K562 (cell line): ENCODE measurements around the gene RAI14. TPM values are rescaled to one million over a fixed set of nuclear protein-coding genes. Genes with fewer than 3 reads are reported as not detected.

Experiments
- ATAC-seq: fragments of 200-7000 bp; cut with Tn5 transposase; 3 replicates; pipeline ENCODE4 v1.9.1; 2020; ENCODE audit warnings: moderate library complexity
- BruUV-seq: library from RNA; stranded (reverse); fragments of 400-500 nt; replicated peaks from 2 replicates; lab custom pipeline; 2021; lab: Mats Ljungman, UMichigan
- CTCF ChIA-PET: fragments of 300-600 bp; formaldehyde crosslinking; extraction: SDS; loops from one replicate; lab custom pipeline; 2021; ENCODE audit warnings: low intra/inter-chr PET ratio; lab: Yijun Ruan, JAX
- POLR2A ChIA-PET: fragments of 300-600, 350-650 bp; sonication (Branson Sonifier 250); formaldehyde crosslinking; extraction: SDS; loops from one replicate; lab custom pipeline; 2021; ENCODE audit warnings: antibody characterized with exemption, inconsistent platforms; lab: Yijun Ruan, JAX
- DNase-seq, 4 experiments: peaks; one replicate each; pipeline versions ENCODE4 v3.0.0 to v3.0.0-alpha.2; 2011 to 2018; ENCODE audit warnings: low spot score in 3 of 4, mixed read lengths in 3 of 4; ENCODE audit errors: extremely low read depth in 1 of 4
- FAIRE-seq: peaks from 2 replicates; lab custom pipeline; 2011; peaks lifted over from hg19 to GRCh38; lab: Jason Lieb, UNC
- H2AFZ ChIP-seq: 2 replicates; pipeline ENCODE4 v1.6.0; 2011; ENCODE audit warnings: low read depth, low read length, control low read depth, inconsistent platforms
- H3K27ac ChIP-seq: fragments of 200-600 bp; 3 replicates; pipeline ENCODE4 v1.8.0; 2011; ENCODE audit warnings: low read depth, mild to moderate bottlenecking, control low read depth, inconsistent platforms, low read length, moderate library complexity, mixed read lengths; ENCODE audit errors: extremely low read depth
- H3K27me3 ChIP-seq, 2 experiments: fragments of 300-600 bp in 1 of 2; 2 replicates in 1 of 2; 3 replicates in 1 of 2; pipeline versions ENCODE4 v1.6.0 to v1.8.0; 2011; ENCODE audit warnings: inconsistent platforms in 2 of 2, low read length in 2 of 2, mild to moderate bottlenecking in 1 of 2, mixed read lengths in 1 of 2, moderate library complexity in 1 of 2; ENCODE audit not compliant: control insufficient read depth in 2 of 2, insufficient read depth in 2 of 2
- H3K36me3 ChIP-seq: fragments of 300-600 bp; 3 replicates; pipeline ENCODE4 v1.8.0; 2011; ENCODE audit warnings: mild to moderate bottlenecking, low read length, inconsistent platforms; ENCODE audit not compliant: control insufficient read depth, insufficient read depth
- H3K4me1 ChIP-seq, 2 experiments: fragments of 200-600 bp in 1 of 2; replicated peaks in 1 of 2; 2 replicates in 1 of 2; 3 replicates in 1 of 2; pipeline versions ENCODE4 v1.5.1 to v1.8.0; 2011; ENCODE audit warnings: inconsistent platforms in 2 of 2, low read length in 2 of 2, mild to moderate bottlenecking in 1 of 2, mixed read lengths in 1 of 2, moderate library complexity in 1 of 2; ENCODE audit not compliant: control insufficient read depth in 2 of 2, insufficient read depth in 2 of 2
- H3K4me2 ChIP-seq: 2 replicates; pipeline ENCODE4 v1.6.1; 2011; ENCODE audit warnings: low read length, control low read depth, inconsistent platforms, mixed read lengths; ENCODE audit not compliant: insufficient read depth
- H3K4me3 ChIP-seq: fragments of 200-600 bp; sonication (generic), shearing (Covaris generic); 2 replicates; pipeline ENCODE4 v1.5.1; 2016; ENCODE audit warnings: control low read depth, inconsistent platforms
- H3K79me2 ChIP-seq: fragments of 200-600 bp; 3 replicates; pipeline ENCODE4 v1.8.0; 2011; ENCODE audit warnings: low read length, inconsistent platforms; ENCODE audit not compliant: control insufficient read depth, insufficient read depth
- H3K9ac ChIP-seq, 2 experiments: 2 replicates each; pipeline versions ENCODE4 v1.6.0 to v1.6.1; 2011; ENCODE audit warnings: low read depth in 2 of 2, low read length in 2 of 2, control low read depth in 1 of 2, inconsistent platforms in 1 of 2, mild to moderate bottlenecking in 1 of 2, mixed read lengths in 1 of 2; ENCODE audit not compliant: insufficient read depth in 1 of 2
- H3K9me1 ChIP-seq: one replicate; pipeline ENCODE4 v1.6.0; 2011; ENCODE audit warnings: inconsistent platforms, mild to moderate bottlenecking, low read length, moderate library complexity; ENCODE audit not compliant: control insufficient read depth, insufficient read depth
- H3K9me3 ChIP-seq: replicated peaks from 2 replicates; pipeline ENCODE4 v1.5.1; 2011; ENCODE audit warnings: low read depth, low read length, inconsistent platforms; ENCODE audit not compliant: control insufficient read depth, insufficient read depth
- H4K20me1 ChIP-seq: replicated peaks from 2 replicates; pipeline ENCODE4 v1.6.1; 2011; ENCODE audit warnings: low read length, inconsistent platforms, mixed read lengths; ENCODE audit not compliant: control insufficient read depth, insufficient read depth
- ADNP ChIP-seq: fragments of 200-800 bp; sonication (Bioruptor generic); IDR thresholded peaks from 2 replicates; pipeline ENCODE4 v1.6.1; 2016; ENCODE audit warnings: missing genetic modification characterization, missing compliant biosample characterization
- ARID1B ChIP-seq: fragments of 450-650 bp; IDR thresholded peaks from 2 replicates; pipeline ENCODE4 v1.6.1; 2016; ENCODE audit warnings: antibody characterized with exemption, mild to moderate bottlenecking, inconsistent platforms
- DACH1 ChIP-seq: fragments of 450-650 bp; IDR thresholded peaks from 2 replicates; pipeline ENCODE4 v1.6.1; 2018; ENCODE audit not compliant: partially characterized antibody
- DPF2 ChIP-seq: fragments of 450-650 bp; IDR thresholded peaks from 2 replicates; pipeline ENCODE4 v1.6.1; 2016
- FOSL1 ChIP-seq: fragments of 200-800 bp; sonication (Bioruptor generic); conservative IDR thresholded peaks from 2 replicates; pipeline ENCODE4 v1.6.1; 2016; ENCODE audit warnings: missing genetic modification characterization, missing compliant biosample characterization
- IRF2 ChIP-seq: sonication (generic); formaldehyde crosslinking; IDR thresholded peaks from 2 replicates; pipeline ENCODE4 v1.8.1; 2022; ENCODE audit warnings: mild to moderate bottlenecking, missing genetic modification reagents
- JUN ChIP-seq, 2 experiments: sonication (generic) in 1 of 2; formaldehyde crosslinking in 1 of 2; IDR thresholded peaks; 2 replicates each; pipeline versions ENCODE4 v1.6.1 to v1.8.0; 2012 to 2022; ENCODE audit warnings: borderline replicate concordance in 2 of 2, mild to moderate bottlenecking in 2 of 2, improper control_type of control experiment in 1 of 2, low read depth in 1 of 2, low read length in 1 of 2, missing genetic modification reagents in 1 of 2
- JUND ChIP-seq, 2 experiments: IDR thresholded peaks; 2 replicates in 1 of 2; 3 replicates in 1 of 2; pipeline ENCODE4 v1.6.1; 2011; ENCODE audit warnings: borderline replicate concordance in 2 of 2, low read depth in 2 of 2, low read length in 2 of 2, improper control_type of control experiment in 1 of 2, missing biosample characterization in 1 of 2, missing genetic modification characterization in 1 of 2, missing genetic modification reagents in 1 of 2
- U2AF2 ChIP-seq: fragments of 200-400 bp; formaldehyde crosslinking; optimal IDR thresholded peaks from 2 replicates; pipeline ENCODE3; 2017; ENCODE audit warnings: low read depth, mild to moderate bottlenecking, low read length
- ZNF274 ChIP-seq: IDR thresholded peaks from 2 replicates; pipeline ENCODE4 v1.6.1; 2011; ENCODE audit warnings: low read depth, mild to moderate bottlenecking, low read length, moderate library complexity, borderline replicate concordance
- ZNF780A ChIP-seq: fragments of 250-450 bp; sonication (Bioruptor Pico); IDR thresholded peaks from 2 replicates; pipeline ENCODE4 v1.5.0; 2021; ENCODE audit warnings: mild to moderate bottlenecking
- ZSCAN29 ChIP-seq: fragments of 450-650 bp; IDR thresholded peaks from 2 replicates; pipeline ENCODE4 v1.6.1; 2017
- WGBS: fragments of 100-300 bp; shearing (Covaris generic); methylation state at CpG from one replicate; pipeline ENCODE4 v1.1.6; 2016; ENCODE audit warnings: low coverage, mixed read lengths; ENCODE audit not compliant: insufficient coverage; ENCODE audit errors: missing lambda C conversion rate; 5-methylcytosine and 5-hydroxymethylcytosine counted together
- in situ Hi-C: fragments of 300-500 bp; cut with MboI; formaldehyde crosslinking; loops from 4 replicates; pipeline ENCODE4 v1.15.0; 2018; ENCODE audit warnings: inconsistent platforms, mixed read lengths
- intact Hi-C: fragments of 100-400 bp; cut with micrococcal nuclease; formaldehyde crosslinking; loops from 2 replicates; pipeline ENCODE4 v1.14.2; 2022
- polyA plus RNA-seq, 8 experiments: library from polyadenylated mRNA; depleted of rRNA in 4 of 8; stranded (reverse) in 5 of 8; unstranded in 3 of 8; fragments of >200 nt; fragmentation: Nextera tagmentation in 2 of 8; fragmentation: Illumina TruSeq in 1 of 8; extraction: Ambion mirVana in 2 of 8; extraction: Trizol in 1 of 8; gene quantifications; 2 replicates each; pipeline versions ENCODE4 v1.2.1 to v1.2.3, GENCODE V29; 2011 to 2014; ENCODE audit warnings: inconsistent platforms in 1 of 8, missing spikeins in 1 of 8
- total RNA-seq, 7 experiments: library from RNA; depleted of rRNA in 6 of 7; stranded (reverse); fragments of >200 nt in 6 of 7; fragmentation: Illumina TruSeq in 2 of 7; extraction: Trizol in 2 of 7; gene quantifications; 2 replicates each; pipeline versions ENCODE4 v1.2.1 to v1.2.3, GENCODE V29; 2011 to 2021; ENCODE audit warnings: low replicate concordance in 1 of 7
- TF ChIP-seq, protein P1 (sequence below), 2 experiments: fragments of 450-650 bp in 1 of 2; sonication (generic) in 1 of 2; formaldehyde crosslinking in 1 of 2; IDR thresholded peaks in 1 of 2; conservative IDR thresholded peaks in 1 of 2; 2 replicates each; pipeline versions ENCODE4 v1.6.1 to v1.8.1; 2016 to 2023; ENCODE audit warnings: mild to moderate bottlenecking in 2 of 2, moderate library complexity in 2 of 2, inconsistent platforms in 1 of 2, missing genetic modification reagents in 1 of 2
- TF ChIP-seq, protein P2 (sequence below): fragments of 250-450 bp; sonication (Bioruptor Pico); IDR thresholded peaks from 2 replicates; pipeline ENCODE4 v1.8.0; 2021; ENCODE audit warnings: mild to moderate bottlenecking, moderate library complexity

RAI14 gene
- total and polyA plus RNA-seq, 9 of the 15 experiments (the other 6 are each of a cell fraction or from before 2014, with no cell fraction given): 11.3 to 82.5 (median 34.8) TPM

DNA sequence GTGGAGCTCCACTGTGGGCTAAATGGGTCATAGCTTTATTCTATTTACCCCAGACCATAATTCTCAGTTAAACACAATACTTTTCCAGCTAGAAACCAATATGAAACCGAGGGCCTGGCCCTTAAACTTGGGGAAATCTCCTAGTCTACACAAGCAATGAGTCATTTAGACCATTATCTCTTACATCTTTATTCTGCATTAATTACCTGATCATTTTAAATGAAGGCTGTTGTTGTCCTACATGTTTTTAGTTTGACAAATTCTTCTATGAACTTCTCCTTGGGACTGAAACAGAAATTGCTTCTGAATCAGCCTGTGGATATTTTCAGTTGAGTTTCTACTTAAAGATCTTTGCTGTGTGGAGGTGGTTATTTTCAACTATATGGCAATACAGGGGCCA is 37.9 kb downstream of the RAI14 start:
- Histone ChIP-seq H3K27ac (peak overlapping the region; percentile 5; the same call in 1 of the 3 replicates), H3K79me2 (peaks cover 25% of the 10 kb centered on the region; the same call in 2 of the 3 replicates), H3K9ac (no peak overlapping the region), H3K4me3 (no peak overlapping the region), H2AFZ (no peak overlapping the region), H3K9me1 (no peaks in the 10 kb centered on the region), H4K20me1 (no peaks in the 10 kb centered on the region), H3K4me1 (peaks cover 12 to 35% of the 10 kb centered on the region in 2 experiments), H3K9me3 (no peaks in the 10 kb centered on the region), H3K36me3 (peaks cover 17% of the 10 kb centered on the region), H3K4me2 (no peak overlapping the region; the same call in 1 of the 2 replicates), H3K27me3 (no peaks in the 10 kb centered on the region)
- POLR2A ChIA-PET: interaction anchor here (0.9 to 2.0 kb wide), 2 partner anchors 9 to 24 kb away, joined by 4 to 5 read pairs; no protein-coding TSS in a partner anchor
- intact Hi-C loops: no loop called here
- FAIRE-seq (peak; percentile 57), DNase-seq (no peak), ATAC-seq (no peak)
- TF ChIP-seq DPF2: 0 out of 2 replicates have a peak, but pooled peaks have one; percentile 54
- TF ChIP-seq DACH1: no peak
- TF ChIP-seq ADNP (tag): no peak
- TF ChIP-seq U2AF2: no peak
- peak; percentile 76 for TF ChIP-seq FOSL1 (tag)
- peak; percentile 72 for TF ChIP-seq JUND (IDR thresholded peaks at IDR 0.05; ENCODE audit: borderline replicate concordance, low read depth, low read length)
- TF ChIP-seq JUND (tag; IDR thresholded peaks at IDR 0.05; ENCODE audit: borderline replicate concordance, low read depth, low read length): peak; percentile 73; the same call in 2 of the 3 replicates
- TF ChIP-seq, protein P1, sequence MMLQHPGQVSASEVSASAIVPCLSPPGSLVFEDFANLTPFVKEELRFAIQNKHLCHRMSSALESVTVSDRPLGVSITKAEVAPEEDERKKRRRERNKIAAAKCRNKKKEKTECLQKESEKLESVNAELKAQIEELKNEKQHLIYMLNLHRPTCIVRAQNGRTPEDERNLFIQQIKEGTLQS (IDR thresholded peaks at IDR 0.05): peak; percentile 73
- TF ChIP-seq, protein P1 (CRISPR knock-in tag; conservative IDR thresholded peaks at IDR 0.05): no peak
- TF ChIP-seq ZNF274: no peak
- TF ChIP-seq ZNF780A (CRISPR knock-in tag): no peak
- TF ChIP-seq IRF2 (CRISPR knock-in tag): no peak
- TF ChIP-seq ARID1B: peak; percentile 26
- TF ChIP-seq, protein P2, sequence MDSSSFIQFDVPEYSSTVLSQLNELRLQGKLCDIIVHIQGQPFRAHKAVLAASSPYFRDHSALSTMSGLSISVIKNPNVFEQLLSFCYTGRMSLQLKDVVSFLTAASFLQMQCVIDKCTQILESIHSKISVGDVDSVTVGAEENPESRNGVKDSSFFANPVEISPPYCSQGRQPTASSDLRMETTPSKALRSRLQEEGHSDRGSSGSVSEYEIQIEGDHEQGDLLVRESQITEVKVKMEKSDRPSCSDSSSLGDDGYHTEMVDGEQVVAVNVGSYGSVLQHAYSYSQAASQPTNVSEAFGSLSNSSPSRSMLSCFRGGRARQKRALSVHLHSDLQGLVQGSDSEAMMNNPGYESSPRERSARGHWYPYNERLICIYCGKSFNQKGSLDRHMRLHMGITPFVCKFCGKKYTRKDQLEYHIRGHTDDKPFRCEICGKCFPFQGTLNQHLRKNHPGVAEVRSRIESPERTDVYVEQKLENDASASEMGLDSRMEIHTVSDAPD (CRISPR knock-in tag): no peak
- no peak for TF ChIP-seq ZSCAN29
- TF ChIP-seq JUN (IDR thresholded peaks at IDR 0.05; ENCODE audit: borderline replicate concordance, low read depth, low read length): peak; percentile 17; the same call in 1 of the 2 replicates
- TF ChIP-seq JUN (CRISPR knock-in tag; IDR thresholded peaks at IDR 0.05; ENCODE audit: borderline replicate concordance): no peak
- 9% methylated on average over 1 of the region's 1 CpG for WGBS
- CTCF ChIA-PET: no interaction called here
- BruUV-seq: no TSS peak
- in situ Hi-C loops: no loop called here
